ENCODE data around the gene C12orf57.
A peak's percentile ranks its signal among the peaks of the same experiment; 100 is the strongest.

DNA sequence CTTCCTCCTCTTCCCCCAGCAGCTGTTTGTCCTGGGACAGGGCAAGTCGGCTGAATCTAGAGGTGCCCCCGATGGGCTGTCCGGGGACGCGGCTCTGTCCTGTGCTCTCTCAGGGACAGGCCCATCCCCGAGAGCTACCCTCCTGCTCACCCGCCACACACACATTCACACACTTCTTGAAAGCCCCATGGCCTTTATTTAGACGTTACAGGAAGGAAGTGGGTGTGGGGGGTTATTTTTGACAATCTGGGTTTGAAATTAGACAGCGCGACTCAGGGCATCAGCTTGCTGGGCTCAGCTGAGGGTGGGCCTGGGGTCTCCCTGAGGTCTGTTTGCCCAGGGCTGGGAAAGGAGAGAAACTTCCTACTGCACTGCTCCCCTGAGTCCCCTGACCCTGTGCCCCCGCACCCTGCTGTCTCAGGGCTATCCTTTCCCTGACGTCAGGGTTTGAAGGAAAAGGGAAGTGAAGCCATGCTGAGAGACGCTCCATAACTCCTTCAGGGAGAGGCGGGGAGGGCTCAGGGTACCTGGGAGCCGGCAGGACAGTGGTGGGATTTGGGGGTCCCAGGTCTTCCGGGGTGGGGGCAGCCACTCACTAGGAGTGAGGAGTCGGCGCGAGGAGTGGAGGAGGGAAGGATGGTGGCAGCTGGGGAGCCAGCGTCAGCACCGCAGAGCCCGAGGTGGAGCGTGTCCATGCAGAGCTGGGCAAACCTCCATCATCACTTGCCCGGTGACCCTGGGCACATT, 15.4 kb downstream of the C12orf57 start:
- TF ChIP-seq, protein P1, sequence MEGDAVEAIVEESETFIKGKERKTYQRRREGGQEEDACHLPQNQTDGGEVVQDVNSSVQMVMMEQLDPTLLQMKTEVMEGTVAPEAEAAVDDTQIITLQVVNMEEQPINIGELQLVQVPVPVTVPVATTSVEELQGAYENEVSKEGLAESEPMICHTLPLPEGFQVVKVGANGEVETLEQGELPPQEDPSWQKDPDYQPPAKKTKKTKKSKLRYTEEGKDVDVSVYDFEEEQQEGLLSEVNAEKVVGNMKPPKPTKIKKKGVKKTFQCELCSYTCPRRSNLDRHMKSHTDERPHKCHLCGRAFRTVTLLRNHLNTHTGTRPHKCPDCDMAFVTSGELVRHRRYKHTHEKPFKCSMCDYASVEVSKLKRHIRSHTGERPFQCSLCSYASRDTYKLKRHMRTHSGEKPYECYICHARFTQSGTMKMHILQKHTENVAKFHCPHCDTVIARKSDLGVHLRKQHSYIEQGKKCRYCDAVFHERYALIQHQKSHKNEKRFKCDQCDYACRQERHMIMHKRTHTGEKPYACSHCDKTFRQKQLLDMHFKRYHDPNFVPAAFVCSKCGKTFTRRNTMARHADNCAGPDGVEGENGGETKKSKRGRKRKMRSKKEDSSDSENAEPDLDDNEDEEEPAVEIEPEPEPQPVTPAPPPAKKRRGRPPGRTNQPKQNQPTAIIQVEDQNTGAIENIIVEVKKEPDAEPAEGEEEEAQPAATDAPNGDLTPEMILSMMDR (IDR thresholded peaks at IDR 0.05): no peak
- TF ChIP-seq POLR2A (IDR thresholded peaks at IDR 0.05) (peak; percentile 38), EP300 (IDR thresholded peaks at IDR 0.05; ENCODE audit: low read depth) (no peak)

Data from transverse colon (tissue), 3 donors.